LNCaP clone FGC (cell line): Measurements from ENCODE around the gene CELF2.

ENCODE experiments used
- DNase-seq: peaks from one replicate; pipeline ENCODE4 v3.0.0-alpha.2; 2011; ENCODE audit warnings: low read depth
- H3K4me3 ChIP-seq: 2 replicates; pipeline ENCODE4 v1.5.1; 2011; ENCODE audit warnings: mild to moderate bottlenecking, low read depth, low read length, control low read depth
- CTCF ChIP-seq: IDR thresholded peaks from 2 replicates; pipeline ENCODE4 v1.5.1; 2012; ENCODE audit warnings: mild to moderate bottlenecking; ENCODE audit not compliant: control insufficient read depth, insufficient read depth; ENCODE audit errors: extremely low read depth

The CELF2 gene

GRCh38 chr10:11191190-11191589, 173.5 kb downstream of the CELF2 start:
- H3K4me3 ChIP-seq: no peak overlapping the region
- no peak for DNase-seq
- no peak for TF ChIP-seq CTCF

GRCh38 chr10:11191678-11192077, 174.0 kb downstream of the CELF2 start:
- no peak for DNase-seq
- TF ChIP-seq CTCF: no peak
- no peak overlapping the region for H3K4me3 ChIP-seq

- no peak overlapping the region for H3K4me3 ChIP-seq
- TF ChIP-seq CTCF: no peak
- DNase-seq: no peak
These were observed 174.8 kb downstream of the CELF2 start for GRCh38 chr10:11192304-11193000.

GRCh38 chr10:11193001-11193551, 175.4 kb downstream of the CELF2 start:
- no peak for TF ChIP-seq CTCF
- DNase-seq: no peak
- no peak overlapping the region for H3K4me3 ChIP-seq

GRCh38 chr10:11194859-11195586, 177.4 kb downstream of the CELF2 start:
- TF ChIP-seq CTCF: no peak
- no peak for DNase-seq
- H3K4me3 ChIP-seq: no peak overlapping the region

- no peak for TF ChIP-seq CTCF
- no peak overlapping the region for H3K4me3 ChIP-seq
- no peak for DNase-seq
These were observed 178.0 kb downstream of the CELF2 start for GRCh38 chr10:11195623-11196022.

- no peak overlapping the region for H3K4me3 ChIP-seq
- no peak for TF ChIP-seq CTCF
- peak; percentile 26 for DNase-seq
These were observed 179.6 kb downstream of the CELF2 start for GRCh38 chr10:11197266-11197712.
